Measurements from ENCODE around the gene FBXO2. TPM values are rescaled to one million over a fixed set of nuclear protein-coding genes. Genes with fewer than 3 reads are reported as not detected.

FBXO2 gene
- total and polyA plus RNA-seq, 10 donors, result 2.1 to 6.7 (median 4.6) TPM

DNA sequence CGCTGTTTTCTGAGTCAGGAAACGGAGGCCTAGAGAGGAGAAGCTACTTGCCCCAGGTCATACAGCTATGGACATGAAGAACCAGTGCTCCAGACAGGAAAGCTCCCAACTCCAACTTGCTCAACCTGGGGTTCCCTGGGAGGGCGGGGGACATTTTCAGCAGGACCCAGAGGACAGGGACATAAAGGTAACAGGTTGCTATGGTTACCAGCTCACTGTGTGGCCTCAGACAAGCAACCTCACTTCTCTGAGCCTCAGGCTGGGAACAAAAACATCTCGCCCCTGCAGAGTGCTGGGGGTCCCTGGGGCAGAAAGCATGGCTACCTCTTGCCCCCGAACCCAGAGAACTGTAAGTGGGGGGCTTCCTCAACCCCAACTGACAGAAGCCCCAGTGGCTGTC lies 16.1 kb downstream of the FBXO2 start:
- peaks cover 0 to 6% (median 0%) of the 10 kb centered on the region in 6 donors for H3K4me1 ChIP-seq
- H3K9me3 ChIP-seq, result no peaks in the 10 kb centered on the region
- TF ChIP-seq POLR2A (IDR thresholded peaks at IDR 0.05) (no peak), POLR2AphosphoS5 (IDR thresholded peaks at IDR 0.05) (no peak)
- TF ChIP-seq, protein P1, sequence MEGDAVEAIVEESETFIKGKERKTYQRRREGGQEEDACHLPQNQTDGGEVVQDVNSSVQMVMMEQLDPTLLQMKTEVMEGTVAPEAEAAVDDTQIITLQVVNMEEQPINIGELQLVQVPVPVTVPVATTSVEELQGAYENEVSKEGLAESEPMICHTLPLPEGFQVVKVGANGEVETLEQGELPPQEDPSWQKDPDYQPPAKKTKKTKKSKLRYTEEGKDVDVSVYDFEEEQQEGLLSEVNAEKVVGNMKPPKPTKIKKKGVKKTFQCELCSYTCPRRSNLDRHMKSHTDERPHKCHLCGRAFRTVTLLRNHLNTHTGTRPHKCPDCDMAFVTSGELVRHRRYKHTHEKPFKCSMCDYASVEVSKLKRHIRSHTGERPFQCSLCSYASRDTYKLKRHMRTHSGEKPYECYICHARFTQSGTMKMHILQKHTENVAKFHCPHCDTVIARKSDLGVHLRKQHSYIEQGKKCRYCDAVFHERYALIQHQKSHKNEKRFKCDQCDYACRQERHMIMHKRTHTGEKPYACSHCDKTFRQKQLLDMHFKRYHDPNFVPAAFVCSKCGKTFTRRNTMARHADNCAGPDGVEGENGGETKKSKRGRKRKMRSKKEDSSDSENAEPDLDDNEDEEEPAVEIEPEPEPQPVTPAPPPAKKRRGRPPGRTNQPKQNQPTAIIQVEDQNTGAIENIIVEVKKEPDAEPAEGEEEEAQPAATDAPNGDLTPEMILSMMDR (IDR thresholded peaks at IDR 0.05 in 8 of 11, conservative IDR thresholded peaks at IDR 0.05 in 3 of 11), result no peak
- H3K4me3 ChIP-seq, result no peak overlapping the region
- H3K36me3 ChIP-seq, result no peaks in the 10 kb centered on the region
- H3K27me3 ChIP-seq (replicated peaks in 1 of 7), result peaks cover 0 to 79% (median 0%) of the 10 kb centered on the region in 7 donors
- no peak overlapping the region for H3K27ac ChIP-seq
- WGBS, 5 donors, result 43 to 63% (median 49%) methylated on average over 3 to 5 of the region's 5 CpGs
- no peak for DNase-seq
- intact Hi-C loops (cut with DNase I; ENCODE audit: low total_unique reads), result no loop called here

DNA sequence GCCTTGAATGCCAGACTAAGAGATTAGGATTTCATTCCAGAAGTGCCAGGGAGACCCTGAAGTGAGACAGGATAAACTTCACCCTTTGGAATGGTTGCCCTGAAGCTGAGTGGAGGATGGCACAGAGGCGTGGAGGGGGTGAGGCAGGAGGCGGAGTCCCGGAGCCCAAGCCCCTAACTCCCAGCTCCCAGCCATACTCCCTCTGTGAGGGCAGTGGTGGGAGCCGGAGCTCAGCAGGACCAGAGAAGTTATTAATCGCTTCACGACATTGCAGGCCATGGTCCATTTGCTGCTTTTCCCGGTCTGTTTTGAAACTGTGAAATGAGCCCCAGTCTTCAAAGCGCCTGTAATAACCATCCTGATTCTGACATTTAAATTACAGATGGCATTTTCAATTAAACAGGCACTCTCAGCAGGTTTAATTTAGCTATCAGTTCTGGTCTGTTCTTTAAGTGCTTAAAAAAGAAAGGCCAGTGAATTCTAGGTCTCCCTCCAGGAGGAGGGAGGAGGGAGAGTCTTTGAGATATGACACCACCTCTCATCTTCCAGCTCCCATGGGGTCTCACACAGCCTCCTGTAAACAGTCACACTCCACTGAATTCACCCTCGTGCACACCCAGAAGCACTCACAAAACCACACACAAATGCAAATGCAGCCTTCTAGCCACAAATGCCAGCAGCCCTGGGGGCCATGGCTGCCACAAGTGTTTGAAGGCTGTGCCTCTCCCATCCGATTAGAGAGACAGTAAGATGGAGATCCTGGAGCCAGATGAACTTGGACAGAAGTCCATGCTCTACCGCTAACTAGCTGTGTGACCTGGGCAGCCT lies 19.6 kb downstream of the FBXO2 start:
- Histone ChIP-seq H3K9me3 (no peaks in the 10 kb centered on the region), H3K36me3 (no peaks in the 10 kb centered on the region), H3K27ac (no peak overlapping the region), H3K4me1 (no peaks in the 10 kb centered on the region), H3K4me3 (no peak overlapping the region), H3K27me3 (replicated peaks in 1 of 7) (peaks cover 0 to 82% (median 0%) of the 10 kb centered on the region in 7 donors)
- DNase-seq, result no peak
- 69 to 76% (median 73%) methylated on average over 10 to 11 of the region's 11 CpGs for WGBS, 5 donors
- no peak for TF ChIP-seq POLR2A (IDR thresholded peaks at IDR 0.05)
- TF ChIP-seq, protein P1 (IDR thresholded peaks at IDR 0.05 in 8 of 11, conservative IDR thresholded peaks at IDR 0.05 in 3 of 11), result no peak
- no peak for TF ChIP-seq POLR2AphosphoS5 (IDR thresholded peaks at IDR 0.05)
- intact Hi-C loops (cut with DNase I; ENCODE audit: low total_unique reads), result no loop called here

DNA sequence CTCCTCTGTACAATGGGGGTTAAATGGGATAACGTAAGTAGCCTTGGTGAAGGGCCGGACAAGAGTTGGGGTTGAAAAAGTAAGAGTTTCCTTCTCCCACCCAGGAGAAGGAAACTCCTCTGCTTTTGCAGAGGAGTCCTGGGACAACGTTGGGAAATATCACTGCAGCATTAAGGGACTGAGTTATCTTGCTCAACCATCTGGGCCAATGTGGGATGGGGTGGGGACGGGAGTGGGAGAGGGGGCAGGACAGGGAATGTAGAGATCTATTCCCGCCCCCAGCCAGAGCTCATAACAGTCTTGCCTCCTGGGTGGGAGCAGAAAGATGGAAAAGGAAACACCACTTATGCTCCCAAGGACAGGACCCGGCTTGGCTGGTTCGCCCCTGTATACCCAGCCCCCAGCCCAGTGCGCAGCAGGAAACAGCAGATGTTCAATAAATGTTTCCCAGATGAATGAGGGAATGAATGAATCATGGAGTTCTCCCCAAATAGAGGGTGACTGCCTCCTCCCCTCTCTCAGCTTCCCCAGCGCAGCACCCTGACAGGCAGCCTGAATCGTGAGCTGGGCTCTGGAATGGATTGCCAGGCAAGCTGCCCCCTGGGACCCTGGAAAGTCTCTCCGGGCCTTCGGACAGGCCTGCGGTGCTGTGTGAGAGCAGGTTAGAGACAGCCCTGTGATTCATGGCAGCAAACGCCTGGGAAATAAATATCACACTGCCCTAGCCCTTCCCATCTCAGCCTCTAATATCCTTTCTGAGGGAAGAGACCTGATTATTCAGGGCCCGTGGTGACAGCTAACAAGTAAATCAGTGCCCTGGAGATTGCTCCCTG lies 24.8 kb downstream of the FBXO2 start:
- intact Hi-C loops (cut with DNase I; ENCODE audit: low total_unique reads), result no loop called here
- H3K27me3 ChIP-seq (replicated peaks in 1 of 7), result peaks cover 0 to 89% (median 0%) of the 10 kb centered on the region in 7 donors
- WGBS, 5 donors, result 39 to 52% (median 46%) methylated on average over 10 to 15 of the region's 15 CpGs
- H3K4me1 ChIP-seq, result no peaks in the 10 kb centered on the region
- no peak overlapping the region for H3K27ac ChIP-seq
- H3K9me3 ChIP-seq, result no peaks in the 10 kb centered on the region
- TF ChIP-seq, protein P1 (IDR thresholded peaks at IDR 0.05 in 8 of 11, conservative IDR thresholded peaks at IDR 0.05 in 3 of 11), result no peak
- no peak for TF ChIP-seq POLR2AphosphoS5 (IDR thresholded peaks at IDR 0.05)
- TF ChIP-seq POLR2A (IDR thresholded peaks at IDR 0.05), result no peak
- H3K4me3 ChIP-seq, result no peak overlapping the region
- no peaks in the 10 kb centered on the region for H3K36me3 ChIP-seq
- no peak for DNase-seq

DNA sequence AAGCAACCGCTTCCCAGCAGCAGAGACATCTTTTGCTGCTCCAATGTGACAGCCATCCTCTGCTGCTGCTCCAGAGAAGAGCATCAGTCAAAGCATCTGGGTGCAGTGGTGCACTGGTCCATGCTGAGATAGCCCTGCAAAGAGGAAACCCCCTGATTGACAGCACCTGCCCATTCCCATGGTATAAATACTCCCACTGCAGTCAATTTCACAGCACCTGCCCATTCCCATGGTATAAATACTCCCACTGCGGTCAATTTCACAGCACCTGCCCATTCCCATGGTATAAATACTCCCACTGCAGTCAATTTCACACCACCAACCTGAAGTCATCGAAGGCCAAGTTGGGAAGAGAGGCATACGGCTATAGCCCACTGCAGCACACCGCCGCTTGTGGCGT lies 25.5 kb downstream of the FBXO2 start:
- 83 to 96% (median 91%) methylated on average over 7 of the region's 7 CpGs for WGBS, 5 donors
- H3K4me3 ChIP-seq, result no peak overlapping the region
- H3K27me3 ChIP-seq (replicated peaks in 1 of 7), result peaks cover 0 to 85% (median 0%) of the 10 kb centered on the region in 7 donors
- H3K36me3 ChIP-seq, result no peaks in the 10 kb centered on the region
- no peak for TF ChIP-seq POLR2AphosphoS5 (IDR thresholded peaks at IDR 0.05)
- TF ChIP-seq POLR2A (IDR thresholded peaks at IDR 0.05), result no peak
- TF ChIP-seq, protein P1 (IDR thresholded peaks at IDR 0.05 in 8 of 11, conservative IDR thresholded peaks at IDR 0.05 in 3 of 11), result no peak
- no peaks in the 10 kb centered on the region for H3K4me1 ChIP-seq
- intact Hi-C loops (cut with DNase I; ENCODE audit: low total_unique reads), result no loop called here
- no peak overlapping the region for H3K27ac ChIP-seq
- no peak for DNase-seq
- no peaks in the 10 kb centered on the region for H3K9me3 ChIP-seq
